Measurements from ENCODE around the gene OR2A14. TPM values are rescaled to one million over a fixed set of nuclear protein-coding genes. Genes with fewer than 3 reads are reported as not detected.

Gene OR2A14
- total and polyA plus RNA-seq, 12 donors: not detected

- TF ChIP-seq CTCF (IDR thresholded peaks at IDR 0.05) (no peak), POLR2A (IDR thresholded peaks at IDR 0.05) (no peak)
- no peak for DNase-seq
- H3K9me3 ChIP-seq (replicated peaks in 1 of 3): no peaks in the 10 kb centered on the region
- intact Hi-C loops (cut with DNase I): no loop called here
- H3K27ac ChIP-seq: no peak overlapping the region
- no peaks in the 10 kb centered on the region for H3K4me1 ChIP-seq (replicated peaks in 1 of 2)
- no peaks in the 10 kb centered on the region for H3K36me3 ChIP-seq (replicated peaks in 1 of 2)
- H3K4me3 ChIP-seq: no peak overlapping the region
- no peaks in the 10 kb centered on the region for H3K27me3 ChIP-seq
Observed at GRCh38 chr7:144102041-144102440, 20.9 kb upstream of the OR2A14 start.

- Histone ChIP-seq H3K27ac (no peak overlapping the region), H3K27me3 (no peaks in the 10 kb centered on the region), H3K36me3 (replicated peaks in 1 of 2) (no peaks in the 10 kb centered on the region), H3K9me3 (replicated peaks in 1 of 3) (no peaks in the 10 kb centered on the region), H3K4me3 (no peak overlapping the region), H3K4me1 (replicated peaks in 1 of 2) (no peaks in the 10 kb centered on the region)
- DNase-seq: no peak
- TF ChIP-seq CTCF (IDR thresholded peaks at IDR 0.05): no peak
- no peak for TF ChIP-seq POLR2A (IDR thresholded peaks at IDR 0.05)
- intact Hi-C loops (cut with DNase I): no loop called here
Observed at GRCh38 chr7:144105211-144105610, 17.8 kb upstream of the OR2A14 start.

GRCh38 chr7:144109283-144109682, 13.7 kb upstream of the OR2A14 start, which contains the start of gene OR2A2:
Gene OR2A2 (plus strand): TSS chr7:144109583. CDS start chr7:144109583, 0 bp downstream.
- no peak for TF ChIP-seq CTCF (IDR thresholded peaks at IDR 0.05)
- no peak for TF ChIP-seq POLR2A (IDR thresholded peaks at IDR 0.05)
- 74 to 81% (median 79%) methylated on average over 2 of the region's 2 CpGs for WGBS, 4 donors

GRCh38 chr7:144110272-144110671, 12.7 kb upstream of the OR2A14 start:
- H3K4me3 ChIP-seq: no peak overlapping the region
- intact Hi-C loops (cut with DNase I): no loop called here
- no peaks in the 10 kb centered on the region for H3K9me3 ChIP-seq (replicated peaks in 1 of 3)
- no peaks in the 10 kb centered on the region for H3K4me1 ChIP-seq (replicated peaks in 1 of 2)
- H3K27me3 ChIP-seq: peaks cover 4% of the 10 kb centered on the region
- no peak for TF ChIP-seq POLR2A (IDR thresholded peaks at IDR 0.05)
- no peak for TF ChIP-seq CTCF (IDR thresholded peaks at IDR 0.05)
- 67 to 77% (median 75%) methylated on average over 5 of the region's 5 CpGs for WGBS, 4 donors
- H3K27ac ChIP-seq: no peak overlapping the region
- DNase-seq: no peak
- H3K36me3 ChIP-seq (replicated peaks in 1 of 2): no peaks in the 10 kb centered on the region

More at GRCh38 chr7:144109283-144109682, 13.7 kb upstream of the OR2A14 start, which contains the start of gene OR2A2:
- Histone ChIP-seq H3K27me3 (peaks cover 4% of the 10 kb centered on the region), H3K27ac (no peak within 1 kb of the TSS), H3K4me3 (no peak within 1 kb of the TSS), H3K9me3 (replicated peaks in 1 of 3) (no peaks in the 10 kb centered on the region), H3K36me3 (replicated peaks in 1 of 2) (no peaks in the 10 kb centered on the region), H3K4me1 (replicated peaks in 1 of 2) (no peaks in the 10 kb centered on the region)
- intact Hi-C loops (cut with DNase I): no loop called here
- DNase-seq: no peak
